Cardiac fibroblast (primary cell): Measurements from ENCODE around the gene SMOC2.

ENCODE experiments used
- DNase-seq, 2 donors: peaks; one replicate each; pipeline versions ENCODE4 v3.0.0 to v3.0.0-alpha.2; 2010; ENCODE audit warnings: low read depth in 2 of 2
- H3K4me3 ChIP-seq, 2 donors: replicated peaks in 1 of 2; 1 replicate in 1 of 2; 2 replicates in 1 of 2; pipeline ENCODE4 v1.5.1; 2011; ENCODE audit warnings: low read depth in 2 of 2, low read length in 2 of 2, mild to moderate bottlenecking in 2 of 2, moderate library complexity in 1 of 2
- TF ChIP-seq, protein P1 (sequence below): IDR thresholded peaks from one replicate; pipeline ENCODE4 v1.5.1; 2011; ENCODE audit warnings: low read depth, mild to moderate bottlenecking, low read length, inconsistent platforms

SMOC2 gene

DNA sequence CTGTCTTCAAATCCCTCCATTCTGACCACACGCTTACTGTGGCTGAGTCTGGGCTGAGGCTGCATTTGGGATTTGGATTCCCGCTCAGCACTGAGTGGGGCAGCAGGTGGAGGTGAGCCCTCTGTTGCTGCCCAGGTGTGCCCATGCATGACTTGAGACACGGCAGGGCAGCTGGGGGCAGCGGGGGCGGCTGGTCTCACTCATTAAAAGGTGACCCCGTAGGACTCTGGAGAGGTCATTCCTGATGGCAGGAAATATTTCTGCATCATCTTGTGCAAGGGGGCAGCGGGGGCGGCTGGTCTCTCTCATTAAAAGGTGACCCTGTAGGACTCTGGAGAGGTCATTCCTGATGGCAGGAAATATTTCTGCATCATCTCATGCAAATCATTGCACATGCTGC is 49.8 kb downstream of the SMOC2 start:
- DNase-seq = no peak
- H3K4me3 ChIP-seq = no peak overlapping the region
- TF ChIP-seq, protein P1, sequence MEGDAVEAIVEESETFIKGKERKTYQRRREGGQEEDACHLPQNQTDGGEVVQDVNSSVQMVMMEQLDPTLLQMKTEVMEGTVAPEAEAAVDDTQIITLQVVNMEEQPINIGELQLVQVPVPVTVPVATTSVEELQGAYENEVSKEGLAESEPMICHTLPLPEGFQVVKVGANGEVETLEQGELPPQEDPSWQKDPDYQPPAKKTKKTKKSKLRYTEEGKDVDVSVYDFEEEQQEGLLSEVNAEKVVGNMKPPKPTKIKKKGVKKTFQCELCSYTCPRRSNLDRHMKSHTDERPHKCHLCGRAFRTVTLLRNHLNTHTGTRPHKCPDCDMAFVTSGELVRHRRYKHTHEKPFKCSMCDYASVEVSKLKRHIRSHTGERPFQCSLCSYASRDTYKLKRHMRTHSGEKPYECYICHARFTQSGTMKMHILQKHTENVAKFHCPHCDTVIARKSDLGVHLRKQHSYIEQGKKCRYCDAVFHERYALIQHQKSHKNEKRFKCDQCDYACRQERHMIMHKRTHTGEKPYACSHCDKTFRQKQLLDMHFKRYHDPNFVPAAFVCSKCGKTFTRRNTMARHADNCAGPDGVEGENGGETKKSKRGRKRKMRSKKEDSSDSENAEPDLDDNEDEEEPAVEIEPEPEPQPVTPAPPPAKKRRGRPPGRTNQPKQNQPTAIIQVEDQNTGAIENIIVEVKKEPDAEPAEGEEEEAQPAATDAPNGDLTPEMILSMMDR = no peak

DNA sequence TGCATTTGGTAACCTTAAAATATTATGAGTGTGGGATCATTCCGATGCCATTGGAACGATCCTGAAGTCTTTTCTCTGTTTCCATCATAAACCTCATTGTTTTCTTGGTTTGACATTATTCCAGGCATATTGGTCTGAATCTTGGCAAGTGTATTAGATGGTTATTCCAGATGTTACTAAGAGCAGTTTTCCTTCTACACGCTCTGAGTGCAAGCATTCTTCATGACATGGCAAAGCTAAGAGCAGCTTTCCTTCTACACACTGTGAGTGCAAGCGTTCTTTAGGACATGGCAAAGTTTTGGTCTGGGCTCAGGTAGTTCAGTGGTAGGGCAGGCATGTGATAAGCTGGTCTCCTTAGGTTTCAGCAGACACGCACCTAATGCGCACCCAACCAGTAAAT is 53.0 kb downstream of the SMOC2 start:
- DNase-seq = no peak
- TF ChIP-seq, protein P1 = no peak
- H3K4me3 ChIP-seq = no peak overlapping the region

DNA sequence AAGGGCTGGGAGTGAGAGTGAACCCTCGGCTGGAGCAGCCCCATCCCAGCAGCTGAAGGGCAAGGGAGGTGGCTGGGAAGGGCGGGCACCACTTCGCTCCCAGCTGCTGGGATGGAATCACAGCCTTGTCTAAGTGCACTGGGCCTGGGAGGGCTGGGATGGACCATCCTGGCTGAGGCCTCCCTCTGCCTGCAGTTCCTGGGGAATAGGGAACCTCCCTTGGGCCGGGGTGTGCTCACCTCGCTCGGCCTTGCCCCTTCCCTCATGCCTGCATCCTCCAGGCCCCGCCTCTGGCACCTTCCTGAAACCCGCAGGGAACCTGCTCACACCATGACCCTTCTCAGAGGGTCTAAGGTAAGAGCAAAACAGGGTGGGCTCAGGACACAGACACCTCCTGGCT is 53.7 kb downstream of the SMOC2 start:
- TF ChIP-seq, protein P1 = no peak
- no peak for DNase-seq

DNA sequence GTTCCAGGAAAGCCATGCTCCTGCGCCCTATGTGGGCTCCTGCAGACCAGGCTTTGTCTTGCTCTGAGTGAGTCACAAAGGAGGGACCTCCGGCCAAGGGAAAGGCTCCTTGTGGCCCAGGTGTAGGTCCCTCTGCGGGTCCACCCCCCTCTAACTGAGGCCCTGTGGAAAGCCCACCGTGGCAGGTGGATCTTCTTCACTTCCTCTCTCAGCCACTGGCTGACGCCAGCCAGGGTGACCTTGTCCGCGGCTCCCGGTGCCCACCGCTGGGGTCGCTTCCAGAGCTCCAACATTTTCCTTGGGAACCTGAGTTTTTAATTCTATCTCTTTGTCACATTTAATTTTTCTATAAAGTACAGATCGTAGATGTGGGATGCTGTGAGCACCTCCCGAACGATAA is 54.1 kb downstream of the SMOC2 start:
- H3K4me3 ChIP-seq = no peak overlapping the region
- TF ChIP-seq, protein P1 = no peak
- no peak for DNase-seq

More for the DNA sequence above, 53.7 kb downstream of the SMOC2 start:
- no peak overlapping the region for H3K4me3 ChIP-seq

DNA sequence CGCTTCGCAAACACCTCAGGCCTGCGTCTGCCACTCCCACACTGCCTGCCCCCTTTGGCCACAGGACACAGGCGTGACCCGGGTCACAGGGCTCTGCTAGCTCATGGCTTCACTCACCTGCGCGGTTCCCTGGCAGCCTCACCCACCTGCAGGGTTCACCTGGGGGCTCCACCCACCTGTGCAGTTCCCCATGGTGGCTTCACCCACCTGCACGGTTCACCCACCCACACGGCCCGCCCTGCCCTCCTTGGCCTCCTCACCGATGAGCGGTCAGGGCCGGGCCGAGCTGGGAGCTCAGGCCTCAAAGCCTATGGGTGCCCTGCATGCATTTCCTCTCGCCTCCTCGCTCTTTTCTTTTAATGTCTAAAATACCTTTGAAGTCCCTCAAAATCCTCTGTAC is 54.7 kb downstream of the SMOC2 start:
- TF ChIP-seq, protein P1 = no peak
- DNase-seq = no peak

DNA sequence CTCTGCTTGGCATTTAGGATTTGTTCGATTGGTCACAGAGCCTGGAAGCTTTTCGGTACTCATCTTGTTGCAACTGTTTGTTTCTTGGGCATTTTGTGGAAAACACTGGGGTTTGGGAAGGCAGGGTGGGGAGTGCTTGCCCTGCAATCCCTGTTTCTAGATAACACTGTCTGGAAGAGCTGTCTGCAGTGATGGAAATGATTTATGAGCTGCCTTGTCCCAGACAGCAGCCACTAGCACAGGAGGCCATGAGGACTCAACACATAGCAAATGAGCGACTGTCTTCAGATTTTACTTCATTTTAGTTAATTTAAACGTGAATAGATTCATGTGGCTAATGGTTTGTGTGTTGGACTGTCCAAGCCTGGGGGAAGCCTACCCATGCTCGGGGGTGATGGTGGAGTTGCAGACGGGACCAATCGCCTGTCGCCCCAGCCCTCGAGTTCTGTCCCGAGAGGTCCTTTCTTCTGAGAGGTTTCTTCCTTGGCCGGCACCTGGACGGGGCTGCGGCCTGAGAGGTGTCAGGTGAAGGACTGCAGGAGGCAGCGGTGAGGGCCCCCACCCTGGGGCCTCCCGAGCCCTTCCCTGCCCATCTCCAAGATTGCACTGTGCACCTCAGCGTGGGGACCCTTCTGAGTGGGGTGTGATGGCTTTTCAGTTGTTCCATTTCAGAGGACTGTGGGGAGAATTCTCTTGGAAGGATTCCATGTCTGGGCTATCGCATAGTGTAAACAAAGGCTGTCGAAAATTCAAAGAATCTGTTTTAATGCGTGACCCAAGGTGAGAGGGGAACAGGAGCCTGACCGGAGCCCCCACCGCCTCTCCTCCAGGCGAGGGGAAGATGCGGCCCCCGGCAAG is 55.4 kb downstream of the SMOC2 start:
- no peak for DNase-seq

More for the DNA sequence above, 54.7 kb downstream of the SMOC2 start:
- H3K4me3 ChIP-seq = no peak overlapping the region

More for the DNA sequence above, 55.4 kb downstream of the SMOC2 start:
- no peak overlapping the region for H3K4me3 ChIP-seq
- TF ChIP-seq, protein P1 = no peak
